Neural cell (in vitro differentiated cells): ENCODE results near the gene TK2.

Experiments
- EP300 ChIP-seq: fragments of 450-650 bp; conservative IDR thresholded peaks from 2 replicates; pipeline ENCODE4 v1.6.1; 2014; ENCODE audit warnings: antibody characterized with exemption, mild to moderate bottlenecking, moderate library complexity; ENCODE audit not compliant: poor library complexity, severe bottlenecking
- EZH2 ChIP-seq: fragments of 200-600, 300-800 bp; shearing (Covaris generic), sonication (generic); IDR thresholded peaks from 2 replicates; pipeline ENCODE4 v1.6.1; 2014; ENCODE audit warnings: antibody characterized with exemption, low read length, borderline replicate concordance, mild to moderate bottlenecking; ENCODE audit not compliant: insufficient read depth, poor library complexity, severe bottlenecking
- MXI1 ChIP-seq: fragments of 450-650 bp; conservative IDR thresholded peaks from 2 replicates; pipeline ENCODE4 v1.6.1; 2014; ENCODE audit warnings: antibody characterized with exemption, mild to moderate bottlenecking; ENCODE audit not compliant: poor library complexity, severe bottlenecking
- POLR2AphosphoS5 ChIP-seq: IDR thresholded peaks from 2 replicates; pipeline ENCODE4 v1.6.1; 2012
- REST ChIP-seq: IDR thresholded peaks from 2 replicates; pipeline ENCODE4 v1.6.1; 2012; ENCODE audit warnings: borderline replicate concordance
- TF ChIP-seq, protein P1 (sequence below): fragments of 450-650 bp; IDR thresholded peaks from 2 replicates; pipeline ENCODE4 v1.5.1; 2014; ENCODE audit warnings: antibody characterized with exemption, mild to moderate bottlenecking, moderate library complexity; ENCODE audit not compliant: poor library complexity, severe bottlenecking

- TF ChIP-seq, protein P1, sequence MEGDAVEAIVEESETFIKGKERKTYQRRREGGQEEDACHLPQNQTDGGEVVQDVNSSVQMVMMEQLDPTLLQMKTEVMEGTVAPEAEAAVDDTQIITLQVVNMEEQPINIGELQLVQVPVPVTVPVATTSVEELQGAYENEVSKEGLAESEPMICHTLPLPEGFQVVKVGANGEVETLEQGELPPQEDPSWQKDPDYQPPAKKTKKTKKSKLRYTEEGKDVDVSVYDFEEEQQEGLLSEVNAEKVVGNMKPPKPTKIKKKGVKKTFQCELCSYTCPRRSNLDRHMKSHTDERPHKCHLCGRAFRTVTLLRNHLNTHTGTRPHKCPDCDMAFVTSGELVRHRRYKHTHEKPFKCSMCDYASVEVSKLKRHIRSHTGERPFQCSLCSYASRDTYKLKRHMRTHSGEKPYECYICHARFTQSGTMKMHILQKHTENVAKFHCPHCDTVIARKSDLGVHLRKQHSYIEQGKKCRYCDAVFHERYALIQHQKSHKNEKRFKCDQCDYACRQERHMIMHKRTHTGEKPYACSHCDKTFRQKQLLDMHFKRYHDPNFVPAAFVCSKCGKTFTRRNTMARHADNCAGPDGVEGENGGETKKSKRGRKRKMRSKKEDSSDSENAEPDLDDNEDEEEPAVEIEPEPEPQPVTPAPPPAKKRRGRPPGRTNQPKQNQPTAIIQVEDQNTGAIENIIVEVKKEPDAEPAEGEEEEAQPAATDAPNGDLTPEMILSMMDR, result no peak
- TF ChIP-seq EZH2, result no peak
- no peak for TF ChIP-seq POLR2AphosphoS5
- TF ChIP-seq MXI1, result no peak
- no peak for TF ChIP-seq EP300
- no peak for TF ChIP-seq REST
Observed at GRCh38 chr16:66516509-66516807, 33.5 kb downstream of the TK2 start.
